ENCODE measurements around the gene MRPL51.

The MRPL51 gene

GRCh38 chr12:6465467-6466183 lies 27.4 kb downstream of the MRPL51 start:
- Histone ChIP-seq H3K36me3 (peaks cover 49% of the 10 kb centered on the region), H3K4me1 (ENCODE audit: control insufficient read depth in 1 of 2, insufficient read depth in 1 of 2, low read depth in 1 of 2, low read length in 1 of 2) (peaks cover 85 to 91% of the 10 kb centered on the region in 2 experiments), H3K9me3 (no peaks in the 10 kb centered on the region), H3K4me3 (ENCODE audit: low read depth in 1 of 2, low read length in 1 of 2) (no peak overlapping the region), H3K27ac (peak overlapping the region; percentile 75), H3K27me3 (no peaks in the 10 kb centered on the region)
- TF ChIP-seq CTCF (IDR thresholded peaks at IDR 0.05): peak; percentile 88

GRCh38 chr12:6464531-6464930 lies 28.5 kb downstream of the MRPL51 start:
- H3K9me3 ChIP-seq: no peaks in the 10 kb centered on the region
- peaks cover 90 to 92% of the 10 kb centered on the region in 2 experiments for H3K4me1 ChIP-seq (ENCODE audit: control insufficient read depth in 1 of 2, insufficient read depth in 1 of 2, low read depth in 1 of 2, low read length in 1 of 2)
- no peaks in the 10 kb centered on the region for H3K27me3 ChIP-seq
- H3K4me3 ChIP-seq (ENCODE audit: low read depth in 1 of 2, low read length in 1 of 2): no peak overlapping the region
- H3K36me3 ChIP-seq: peaks cover 54% of the 10 kb centered on the region
- no peak for TF ChIP-seq CTCF (IDR thresholded peaks at IDR 0.05)
- peak overlapping the region; percentile 96 for H3K27ac ChIP-seq

- H3K27ac ChIP-seq: peak overlapping the region; percentile 96
- no peak for TF ChIP-seq CTCF (IDR thresholded peaks at IDR 0.05)
- H3K9me3 ChIP-seq: no peaks in the 10 kb centered on the region
- no peak overlapping the region for H3K4me3 ChIP-seq (ENCODE audit: low read depth in 1 of 2, low read length in 1 of 2)
- peaks cover 90 to 92% of the 10 kb centered on the region in 2 experiments for H3K4me1 ChIP-seq (ENCODE audit: control insufficient read depth in 1 of 2, insufficient read depth in 1 of 2, low read depth in 1 of 2, low read length in 1 of 2)
- no peaks in the 10 kb centered on the region for H3K27me3 ChIP-seq
- H3K36me3 ChIP-seq: peaks cover 60% of the 10 kb centered on the region
Observed at GRCh38 chr12:6463858-6464257, 29.2 kb downstream of the MRPL51 start.

- Histone ChIP-seq H3K4me3 (ENCODE audit: low read depth in 1 of 2, low read length in 1 of 2) (peak overlapping the region in 1 of 2 experiments; percentile 57), H3K4me1 (ENCODE audit: control insufficient read depth in 1 of 2, insufficient read depth in 1 of 2, low read depth in 1 of 2, low read length in 1 of 2) (peaks cover 84 to 87% of the 10 kb centered on the region in 2 experiments), H3K36me3 (peaks cover 67% of the 10 kb centered on the region), H3K27me3 (no peaks in the 10 kb centered on the region), H3K27ac (peak overlapping the region; percentile 96), H3K9me3 (no peaks in the 10 kb centered on the region)
- TF ChIP-seq CTCF (IDR thresholded peaks at IDR 0.05): no peak
Observed at GRCh38 chr12:6463216-6463615, 29.8 kb downstream of the MRPL51 start.

- Histone ChIP-seq H3K9me3 (no peaks in the 10 kb centered on the region), H3K4me3 (ENCODE audit: low read depth in 1 of 2, low read length in 1 of 2) (peak overlapping the region; percentile 19 to 57), H3K4me1 (ENCODE audit: control insufficient read depth in 1 of 2, insufficient read depth in 1 of 2, low read depth in 1 of 2, low read length in 1 of 2) (peaks cover 76 to 80% of the 10 kb centered on the region in 2 experiments), H3K27ac (peak overlapping the region; percentile 96), H3K36me3 (peaks cover 69% of the 10 kb centered on the region), H3K27me3 (no peaks in the 10 kb centered on the region)
- no peak for TF ChIP-seq CTCF (IDR thresholded peaks at IDR 0.05)
Observed at GRCh38 chr12:6462234-6462995, 30.6 kb downstream of the MRPL51 start.
